ENCODE data around the gene KRT4. TPM values are rescaled to one million over a fixed set of nuclear protein-coding genes. Genes with fewer than 3 reads are reported as not detected.

Gene KRT4
- total RNA-seq, 3 donors from 2014 or later (not counting 1 experiment from before 2014, with no cell fraction given), result not detected

DNA sequence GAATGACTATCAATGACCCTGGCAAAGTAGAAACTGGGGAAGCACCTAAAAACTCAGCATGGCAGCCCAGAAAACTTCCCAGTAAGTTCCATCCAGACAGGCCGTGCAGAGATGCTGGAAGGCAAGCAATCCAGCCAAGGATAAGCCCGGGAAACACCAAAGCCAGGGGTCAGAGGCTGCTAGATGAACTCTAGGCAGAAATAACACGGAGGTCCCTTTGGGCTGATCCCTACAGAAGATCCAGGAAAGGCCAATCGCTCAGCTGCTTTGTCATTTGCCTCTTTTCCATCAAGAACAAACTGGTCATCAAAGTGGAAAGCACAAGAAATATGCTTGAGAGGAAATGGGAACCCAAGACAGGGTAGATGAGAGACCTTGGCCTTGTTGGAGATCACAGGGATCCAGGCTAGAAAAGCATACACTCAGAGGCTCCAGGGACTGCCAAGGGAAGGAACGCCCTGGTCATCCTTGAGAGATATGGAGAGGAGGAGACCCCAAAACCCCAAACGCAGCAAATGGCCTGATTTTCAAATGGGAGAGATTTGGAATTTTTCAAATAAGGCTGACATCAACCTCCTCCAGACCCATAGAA is 13.7 kb upstream of the KRT4 start:
- TF ChIP-seq, protein P1, sequence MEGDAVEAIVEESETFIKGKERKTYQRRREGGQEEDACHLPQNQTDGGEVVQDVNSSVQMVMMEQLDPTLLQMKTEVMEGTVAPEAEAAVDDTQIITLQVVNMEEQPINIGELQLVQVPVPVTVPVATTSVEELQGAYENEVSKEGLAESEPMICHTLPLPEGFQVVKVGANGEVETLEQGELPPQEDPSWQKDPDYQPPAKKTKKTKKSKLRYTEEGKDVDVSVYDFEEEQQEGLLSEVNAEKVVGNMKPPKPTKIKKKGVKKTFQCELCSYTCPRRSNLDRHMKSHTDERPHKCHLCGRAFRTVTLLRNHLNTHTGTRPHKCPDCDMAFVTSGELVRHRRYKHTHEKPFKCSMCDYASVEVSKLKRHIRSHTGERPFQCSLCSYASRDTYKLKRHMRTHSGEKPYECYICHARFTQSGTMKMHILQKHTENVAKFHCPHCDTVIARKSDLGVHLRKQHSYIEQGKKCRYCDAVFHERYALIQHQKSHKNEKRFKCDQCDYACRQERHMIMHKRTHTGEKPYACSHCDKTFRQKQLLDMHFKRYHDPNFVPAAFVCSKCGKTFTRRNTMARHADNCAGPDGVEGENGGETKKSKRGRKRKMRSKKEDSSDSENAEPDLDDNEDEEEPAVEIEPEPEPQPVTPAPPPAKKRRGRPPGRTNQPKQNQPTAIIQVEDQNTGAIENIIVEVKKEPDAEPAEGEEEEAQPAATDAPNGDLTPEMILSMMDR (IDR thresholded peaks at IDR 0.05), result no peak
- Histone ChIP-seq H3K36me3 (ENCODE audit: control insufficient read depth, insufficient read depth, low read length) (no peaks in the 10 kb centered on the region), H3K4me1 (ENCODE audit: control insufficient read depth, insufficient read depth, low read length) (no peaks in the 10 kb centered on the region), H3K9me3 (ENCODE audit: control insufficient read depth, insufficient read depth, low read length) (no peaks in the 10 kb centered on the region), H3K27ac (ENCODE audit: low read length) (no peak overlapping the region), H3K27me3 (ENCODE audit: control insufficient read depth, insufficient read depth, low read length) (no peaks in the 10 kb centered on the region), H3K4me3 (ENCODE audit: low read length) (no peak overlapping the region)
- no peak for ATAC-seq
- no peak overlapping the region for H3K27ac Mint-ChIP-seq
- intact Hi-C loops (cut with micrococcal nuclease), result no loop called here
- WGBS (ENCODE audit: insufficient coverage), result 82% methylated on average over 5 of the region's 6 CpGs
- H3K27me3 Mint-ChIP-seq (ENCODE audit: low read depth in 2 of 2), result peaks cover 0 to 5% of the 10 kb centered on the region in 2 donors
- peaks cover 0 to 16% of the 10 kb centered on the region in 2 donors for H3K4me1 Mint-ChIP-seq
- H3K9me3 Mint-ChIP-seq, result no peaks in the 10 kb centered on the region
- no peak for DNase-seq
- H3K36me3 Mint-ChIP-seq, result no peaks in the 10 kb centered on the region
- H3K4me3 Mint-ChIP-seq, result no peak overlapping the region

DNA sequence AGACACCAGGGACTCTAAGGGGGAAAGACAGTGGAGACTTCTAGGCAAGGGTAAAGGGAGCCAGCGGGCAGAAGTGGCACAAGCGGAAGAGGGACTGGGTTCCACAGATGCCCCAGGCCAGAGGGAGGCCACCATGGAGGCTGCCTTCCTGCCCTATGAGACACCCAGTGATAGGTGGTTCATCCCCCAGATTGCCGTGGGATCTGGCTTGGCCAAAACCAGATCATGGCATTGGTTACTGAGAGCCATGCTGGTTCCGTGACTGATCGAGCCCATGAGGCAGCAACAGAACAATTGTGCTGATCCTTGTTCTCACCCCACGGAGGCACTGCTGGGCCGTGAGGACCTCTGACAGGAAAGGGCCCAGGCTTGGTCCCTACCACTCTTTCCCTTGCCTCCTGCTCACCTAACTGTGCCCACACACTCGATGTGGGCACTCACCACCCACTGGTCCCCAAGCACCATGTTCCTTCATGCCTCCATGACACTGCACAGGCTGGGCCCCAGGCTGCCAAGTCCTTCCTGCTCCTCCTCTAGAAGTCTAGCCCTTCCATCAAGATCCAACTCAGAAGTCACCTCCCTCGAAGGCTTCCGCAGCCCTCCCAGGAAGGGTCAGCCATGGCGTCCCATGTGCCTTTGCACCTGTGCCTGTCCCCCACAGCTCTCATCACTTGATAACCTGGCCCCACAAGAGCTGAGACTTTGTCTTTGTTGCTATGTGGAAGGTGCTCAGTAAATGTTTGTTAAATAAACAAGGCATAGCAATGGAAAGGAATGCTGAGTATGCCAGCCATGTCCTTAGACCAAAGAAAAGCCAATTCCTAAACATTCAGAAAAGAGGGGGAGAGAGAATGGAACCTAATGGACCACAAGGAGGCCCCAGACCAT is 12.9 kb upstream of the KRT4 start:
- Mint-ChIP-seq H3K4me3 (no peak overlapping the region), H3K36me3 (no peaks in the 10 kb centered on the region), H3K9me3 (no peaks in the 10 kb centered on the region), H3K27ac (no peak overlapping the region), H3K27me3 (ENCODE audit: low read depth in 2 of 2) (peaks cover 0 to 5% of the 10 kb centered on the region in 2 donors), H3K4me1 (peaks cover 0 to 16% of the 10 kb centered on the region in 2 donors)
- Histone ChIP-seq H3K9me3 (ENCODE audit: control insufficient read depth, insufficient read depth, low read length) (no peaks in the 10 kb centered on the region), H3K4me1 (ENCODE audit: control insufficient read depth, insufficient read depth, low read length) (no peaks in the 10 kb centered on the region), H3K27ac (ENCODE audit: low read length) (no peak overlapping the region), H3K27me3 (ENCODE audit: control insufficient read depth, insufficient read depth, low read length) (no peaks in the 10 kb centered on the region), H3K36me3 (ENCODE audit: control insufficient read depth, insufficient read depth, low read length) (no peaks in the 10 kb centered on the region), H3K4me3 (ENCODE audit: low read length) (no peak overlapping the region)
- DNase-seq (no peak), ATAC-seq (no peak)
- 88% methylated on average over 11 of the region's 11 CpGs for WGBS (ENCODE audit: insufficient coverage)
- intact Hi-C loops (cut with micrococcal nuclease), result no loop called here
- TF ChIP-seq, protein P1 (IDR thresholded peaks at IDR 0.05), result no peak

DNA sequence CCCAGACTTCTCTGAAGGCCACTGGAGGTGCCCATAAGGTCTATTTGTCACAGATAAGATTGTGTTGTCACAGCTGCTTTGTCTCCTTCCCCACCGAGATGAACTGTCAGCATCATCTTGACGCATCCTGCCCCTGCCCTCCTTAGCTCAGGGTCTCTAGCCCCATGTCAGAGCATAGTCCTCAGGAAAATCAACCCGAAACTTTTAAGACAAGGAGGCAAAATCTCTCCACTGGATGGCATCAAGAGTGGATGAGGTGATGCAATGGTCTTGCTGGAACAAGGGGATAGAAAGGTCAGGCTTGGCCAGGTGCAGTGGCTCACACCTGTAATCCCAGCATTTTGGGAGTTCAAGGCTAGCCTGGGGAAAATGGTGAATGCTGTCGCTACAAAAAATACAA is 12.0 kb upstream of the KRT4 start:
- Histone ChIP-seq H3K4me3 (ENCODE audit: low read length) (no peak overlapping the region), H3K27me3 (ENCODE audit: control insufficient read depth, insufficient read depth, low read length) (no peaks in the 10 kb centered on the region), H3K4me1 (ENCODE audit: control insufficient read depth, insufficient read depth, low read length) (no peaks in the 10 kb centered on the region), H3K9me3 (ENCODE audit: control insufficient read depth, insufficient read depth, low read length) (no peaks in the 10 kb centered on the region), H3K27ac (ENCODE audit: low read length) (no peak overlapping the region), H3K36me3 (ENCODE audit: control insufficient read depth, insufficient read depth, low read length) (no peaks in the 10 kb centered on the region)
- Mint-ChIP-seq H3K4me3 (no peak overlapping the region), H3K27me3 (ENCODE audit: low read depth in 2 of 2) (peaks cover 0 to 5% of the 10 kb centered on the region in 2 donors), H3K9me3 (no peaks in the 10 kb centered on the region), H3K36me3 (no peaks in the 10 kb centered on the region), H3K4me1 (peaks cover 0 to 16% of the 10 kb centered on the region in 2 donors), H3K27ac (no peak overlapping the region)
- TF ChIP-seq, protein P1 (IDR thresholded peaks at IDR 0.05), result no peak
- intact Hi-C loops (cut with micrococcal nuclease), result no loop called here
- WGBS (ENCODE audit: insufficient coverage), result 85% methylated on average over 4 of the region's 4 CpGs
- DNase-seq, result no peak
- ATAC-seq, result no peak

Data from natural killer cell (primary cell).